HCT116 (cell line): ENCODE measurements around the gene COL5A1.

Experiments
- CEBPB ChIP-seq: IDR thresholded peaks from 2 replicates; pipeline ENCODE4 v1.6.1; 2012; ENCODE audit warnings: low read depth
- CTCF ChIP-seq, 3 experiments: fragments of 200-600 bp in 1 of 3; sonication (generic) in 1 of 3; IDR thresholded peaks in 2 of 3; conservative IDR thresholded peaks in 1 of 3; 2 replicates each; pipeline ENCODE4 v1.5.1; 2012 to 2017; ENCODE audit warnings: low read depth in 2 of 3, low read length in 2 of 3, antibody characterized with exemption in 1 of 3, borderline replicate concordance in 1 of 3, control low read depth in 1 of 3, mild to moderate bottlenecking in 1 of 3, mixed read lengths in 1 of 3, mixed run types in 1 of 3, moderate library complexity in 1 of 3; ENCODE audit not compliant: insufficient read depth in 1 of 3
- ELF1 ChIP-seq: IDR thresholded peaks from 2 replicates; pipeline ENCODE4 v1.6.1; 2012; ENCODE audit warnings: low read depth, borderline replicate concordance
- EZH2 ChIP-seq: fragments of 200-600 bp; sonication (generic); IDR thresholded peaks from 2 replicates; pipeline ENCODE4 v1.6.1; 2017; ENCODE audit warnings: antibody characterized with exemption, mixed run types
- EZH2phosphoT487 ChIP-seq: fragments of 200-600 bp; IDR thresholded peaks from 2 replicates; pipeline ENCODE4 v1.6.1; 2018; ENCODE audit warnings: antibody characterized with exemption, borderline replicate concordance
- POLR2A ChIP-seq: IDR thresholded peaks from 2 replicates; pipeline ENCODE4 v1.7.0; 2011; ENCODE audit warnings: borderline replicate concordance; ENCODE audit not compliant: insufficient read depth, insufficient read length; ENCODE audit errors: extremely low read depth
- RAD21 ChIP-seq: IDR thresholded peaks from 2 replicates; pipeline ENCODE4 v1.6.1; 2012; ENCODE audit warnings: low read depth, mild to moderate bottlenecking
- REST ChIP-seq: IDR thresholded peaks from 2 replicates; pipeline ENCODE4 v1.6.1; 2012; ENCODE audit warnings: low read depth
- SIN3A ChIP-seq: IDR thresholded peaks from 2 replicates; pipeline ENCODE4 v1.6.1; 2012; ENCODE audit warnings: low read depth
- YY1 ChIP-seq: IDR thresholded peaks from 2 replicates; pipeline ENCODE4 v1.6.1; 2011; ENCODE audit warnings: low read length, low read depth, moderate library complexity, mild to moderate bottlenecking; ENCODE audit not compliant: insufficient replicate concordance; ENCODE audit errors: extremely low read depth
- ZNF274 ChIP-seq: fragments of 200-500 bp; sonication (Bioruptor generic); IDR thresholded peaks from 2 replicates; pipeline ENCODE4 v1.6.1; 2014; ENCODE audit warnings: mild to moderate bottlenecking, low read depth, low read length, inconsistent platforms

- TF ChIP-seq RAD21 (no peak), EZH2 (no peak), REST (no peak), CTCF (IDR thresholded peaks at IDR 0.05 in 2 of 3, conservative IDR thresholded peaks at IDR 0.05 in 1 of 3; ENCODE audit: borderline replicate concordance in 1 of 3, insufficient read depth in 1 of 3, low read depth in 2 of 3, low read length in 2 of 3) (no peak), EZH2phosphoT487 (no peak), YY1 (no peak), SIN3A (no peak), POLR2A (no peak), CEBPB (no peak), ELF1 (no peak), ZNF274 (no peak)
These were observed 24.6 kb downstream of the COL5A1 start for GRCh38 chr9:134666208-134666607.
